HL-60 (cell line): Measurements from ENCODE around the gene NAA10.

Experiments used
- DNase-seq, 2 experiments: peaks; one replicate each; pipeline ENCODE4 v3.0.0-alpha.2; 2010 to 2020; ENCODE audit warnings: low read depth in 1 of 2, low spot score in 1 of 2
- H3K27ac ChIP-seq: fragments of 250-450 bp; sonication (Bioruptor Pico); replicated peaks from 2 replicates; pipeline ENCODE4 v1.5.1; 2020; ENCODE audit warnings: mild to moderate bottlenecking, moderate library complexity
- H3K27me3 ChIP-seq: fragments of 250-450 bp; sonication (Bioruptor Pico); 2 replicates; pipeline ENCODE4 v1.5.1; 2021; ENCODE audit warnings: mild to moderate bottlenecking, moderate library complexity; ENCODE audit not compliant: insufficient read depth, poor library complexity, severe bottlenecking
- H3K4me3 ChIP-seq: replicated peaks from 2 replicates; pipeline ENCODE4 v1.5.1; 2011; ENCODE audit warnings: mild to moderate bottlenecking, control low read depth, low read length; ENCODE audit not compliant: insufficient read depth
- GABPA ChIP-seq: IDR thresholded peaks from 2 replicates; pipeline ENCODE4 v1.6.1; 2012; ENCODE audit warnings: low read depth
- POLR2AphosphoS5 ChIP-seq: IDR thresholded peaks from 2 replicates; pipeline ENCODE4 v1.6.1; 2012; ENCODE audit warnings: low read depth
- SPI1 ChIP-seq: IDR thresholded peaks from 2 replicates; pipeline ENCODE4 v1.6.1; 2012; ENCODE audit warnings: low read depth, mild to moderate bottlenecking, borderline replicate concordance
- TF ChIP-seq, protein P1 (sequence below): IDR thresholded peaks from one replicate; pipeline ENCODE4 v1.5.1; 2011; ENCODE audit warnings: low read length, control low read depth, inconsistent platforms; ENCODE audit not compliant: insufficient read depth
- TF ChIP-seq, protein P2 (sequence below): IDR thresholded peaks from 2 replicates; pipeline ENCODE4 v1.6.1; 2012; ENCODE audit warnings: low read depth; ENCODE audit not compliant: insufficient replicate concordance

Gene NAA10

DNA sequence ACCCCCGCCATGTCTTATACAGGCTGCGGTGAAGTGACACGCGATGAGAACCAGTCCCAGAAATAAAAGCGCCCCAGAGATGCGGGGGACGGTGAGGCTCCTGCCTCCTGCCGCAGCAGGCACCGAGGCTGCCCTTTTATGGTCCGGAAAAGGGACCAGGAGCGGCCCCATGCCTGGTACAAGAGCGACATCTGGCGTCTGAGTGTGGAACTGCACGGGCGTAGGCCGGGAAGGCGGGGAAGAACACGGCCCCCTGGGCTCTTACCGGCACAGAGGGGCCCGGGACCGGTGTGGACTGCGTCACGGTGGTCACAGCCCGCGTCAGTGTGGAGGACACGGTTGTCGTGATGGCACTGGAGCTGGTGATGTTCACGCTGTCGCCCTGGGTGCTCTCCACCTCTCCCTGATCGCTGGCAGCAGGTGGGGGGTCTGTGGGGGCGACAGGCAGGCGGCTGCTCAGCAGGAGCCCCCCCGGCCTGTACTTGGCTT lies 18.5 kb upstream of the NAA10 start:
- TF ChIP-seq, protein P1, sequence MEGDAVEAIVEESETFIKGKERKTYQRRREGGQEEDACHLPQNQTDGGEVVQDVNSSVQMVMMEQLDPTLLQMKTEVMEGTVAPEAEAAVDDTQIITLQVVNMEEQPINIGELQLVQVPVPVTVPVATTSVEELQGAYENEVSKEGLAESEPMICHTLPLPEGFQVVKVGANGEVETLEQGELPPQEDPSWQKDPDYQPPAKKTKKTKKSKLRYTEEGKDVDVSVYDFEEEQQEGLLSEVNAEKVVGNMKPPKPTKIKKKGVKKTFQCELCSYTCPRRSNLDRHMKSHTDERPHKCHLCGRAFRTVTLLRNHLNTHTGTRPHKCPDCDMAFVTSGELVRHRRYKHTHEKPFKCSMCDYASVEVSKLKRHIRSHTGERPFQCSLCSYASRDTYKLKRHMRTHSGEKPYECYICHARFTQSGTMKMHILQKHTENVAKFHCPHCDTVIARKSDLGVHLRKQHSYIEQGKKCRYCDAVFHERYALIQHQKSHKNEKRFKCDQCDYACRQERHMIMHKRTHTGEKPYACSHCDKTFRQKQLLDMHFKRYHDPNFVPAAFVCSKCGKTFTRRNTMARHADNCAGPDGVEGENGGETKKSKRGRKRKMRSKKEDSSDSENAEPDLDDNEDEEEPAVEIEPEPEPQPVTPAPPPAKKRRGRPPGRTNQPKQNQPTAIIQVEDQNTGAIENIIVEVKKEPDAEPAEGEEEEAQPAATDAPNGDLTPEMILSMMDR = peak; percentile 71
- TF ChIP-seq GABPA = no peak
- no peak overlapping the region for H3K4me3 ChIP-seq
- H3K27me3 ChIP-seq = no peaks in the 10 kb centered on the region
- H3K27ac ChIP-seq = no peak overlapping the region
- peak in 1 of 2 experiments; percentile 72 for DNase-seq

DNA sequence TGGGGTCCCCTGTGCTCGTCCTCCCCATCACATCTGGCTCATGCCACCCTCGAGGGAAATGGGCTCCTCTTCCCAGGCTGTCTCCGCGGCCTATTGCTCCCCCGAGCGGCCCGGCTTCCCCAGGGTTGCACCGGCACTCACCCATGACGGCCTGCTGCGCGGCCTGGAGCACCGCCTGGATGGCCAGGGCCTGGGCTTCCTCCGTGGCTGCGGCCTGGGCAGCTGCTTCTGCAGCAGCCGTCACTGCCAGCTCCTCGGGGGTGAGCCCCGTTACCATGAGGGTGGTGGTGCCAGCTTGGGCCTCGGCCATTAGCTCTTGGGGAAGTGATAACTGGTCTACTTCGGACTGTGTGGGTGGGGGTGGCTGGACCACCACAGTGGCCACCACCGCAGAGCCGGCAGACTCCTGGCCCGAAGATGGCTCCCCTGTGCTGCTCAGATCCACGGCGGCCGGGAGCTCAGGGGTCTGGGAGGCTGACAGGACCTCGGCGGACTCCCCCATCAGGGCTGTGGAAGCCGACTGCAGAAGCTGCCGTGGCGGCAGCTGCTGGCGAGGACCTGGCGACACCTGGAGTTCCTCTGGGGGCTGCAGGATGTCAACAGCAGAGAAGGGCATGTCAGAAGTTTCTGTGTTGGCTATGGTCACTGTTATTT lies 17.7 kb upstream of the NAA10 start:
- no peak for DNase-seq
- no peaks in the 10 kb centered on the region for H3K27me3 ChIP-seq
- no peak overlapping the region for H3K27ac ChIP-seq
- TF ChIP-seq, protein P2, sequence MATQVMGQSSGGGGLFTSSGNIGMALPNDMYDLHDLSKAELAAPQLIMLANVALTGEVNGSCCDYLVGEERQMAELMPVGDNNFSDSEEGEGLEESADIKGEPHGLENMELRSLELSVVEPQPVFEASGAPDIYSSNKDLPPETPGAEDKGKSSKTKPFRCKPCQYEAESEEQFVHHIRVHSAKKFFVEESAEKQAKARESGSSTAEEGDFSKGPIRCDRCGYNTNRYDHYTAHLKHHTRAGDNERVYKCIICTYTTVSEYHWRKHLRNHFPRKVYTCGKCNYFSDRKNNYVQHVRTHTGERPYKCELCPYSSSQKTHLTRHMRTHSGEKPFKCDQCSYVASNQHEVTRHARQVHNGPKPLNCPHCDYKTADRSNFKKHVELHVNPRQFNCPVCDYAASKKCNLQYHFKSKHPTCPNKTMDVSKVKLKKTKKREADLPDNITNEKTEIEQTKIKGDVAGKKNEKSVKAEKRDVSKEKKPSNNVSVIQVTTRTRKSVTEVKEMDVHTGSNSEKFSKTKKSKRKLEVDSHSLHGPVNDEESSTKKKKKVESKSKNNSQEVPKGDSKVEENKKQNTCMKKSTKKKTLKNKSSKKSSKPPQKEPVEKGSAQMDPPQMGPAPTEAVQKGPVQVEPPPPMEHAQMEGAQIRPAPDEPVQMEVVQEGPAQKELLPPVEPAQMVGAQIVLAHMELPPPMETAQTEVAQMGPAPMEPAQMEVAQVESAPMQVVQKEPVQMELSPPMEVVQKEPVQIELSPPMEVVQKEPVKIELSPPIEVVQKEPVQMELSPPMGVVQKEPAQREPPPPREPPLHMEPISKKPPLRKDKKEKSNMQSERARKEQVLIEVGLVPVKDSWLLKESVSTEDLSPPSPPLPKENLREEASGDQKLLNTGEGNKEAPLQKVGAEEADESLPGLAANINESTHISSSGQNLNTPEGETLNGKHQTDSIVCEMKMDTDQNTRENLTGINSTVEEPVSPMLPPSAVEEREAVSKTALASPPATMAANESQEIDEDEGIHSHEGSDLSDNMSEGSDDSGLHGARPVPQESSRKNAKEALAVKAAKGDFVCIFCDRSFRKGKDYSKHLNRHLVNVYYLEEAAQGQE = no peak
- no peak overlapping the region for H3K4me3 ChIP-seq

DNA sequence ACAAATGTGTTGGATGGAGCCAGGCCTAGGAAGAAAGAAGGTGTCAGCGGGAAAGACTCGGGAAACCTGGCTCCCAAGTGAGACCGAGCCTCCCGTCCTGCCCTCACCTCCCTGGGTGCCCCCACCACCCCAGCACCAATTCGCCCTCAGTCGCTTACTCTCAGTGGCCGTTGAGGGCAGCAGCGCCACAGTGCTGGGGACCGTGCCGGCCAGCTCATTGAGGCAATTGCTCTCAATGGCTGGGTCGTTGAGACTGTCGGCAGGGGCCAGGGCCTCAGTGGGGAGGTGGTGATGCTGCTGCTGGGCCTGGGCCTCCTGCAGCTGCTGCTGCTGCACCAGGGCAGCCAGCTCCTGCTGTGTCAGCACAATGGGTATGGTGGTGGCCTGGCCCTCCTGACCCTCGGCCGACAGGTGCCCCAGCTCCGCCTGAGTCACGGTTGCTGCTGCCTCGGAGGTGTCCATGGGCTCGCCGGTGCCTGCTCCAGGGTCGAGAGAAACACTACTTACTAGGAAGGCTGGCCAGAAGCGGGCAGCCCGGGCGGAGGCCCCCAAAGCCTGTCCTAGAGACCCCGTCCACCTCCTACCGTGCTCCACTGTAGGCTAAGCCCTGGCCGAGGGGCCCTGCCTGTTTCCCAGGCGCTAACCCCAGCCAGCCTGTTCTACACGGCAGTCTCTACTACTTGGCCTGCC lies 17.0 kb upstream of the NAA10 start:
- TF ChIP-seq, protein P2 = no peak
- TF ChIP-seq SPI1 (no peak), GABPA (no peak)
- TF ChIP-seq, protein P1 = no peak
- no peak overlapping the region for H3K27ac ChIP-seq
- H3K27me3 ChIP-seq = no peaks in the 10 kb centered on the region
- H3K4me3 ChIP-seq = no peak overlapping the region
- no peak for DNase-seq

DNA sequence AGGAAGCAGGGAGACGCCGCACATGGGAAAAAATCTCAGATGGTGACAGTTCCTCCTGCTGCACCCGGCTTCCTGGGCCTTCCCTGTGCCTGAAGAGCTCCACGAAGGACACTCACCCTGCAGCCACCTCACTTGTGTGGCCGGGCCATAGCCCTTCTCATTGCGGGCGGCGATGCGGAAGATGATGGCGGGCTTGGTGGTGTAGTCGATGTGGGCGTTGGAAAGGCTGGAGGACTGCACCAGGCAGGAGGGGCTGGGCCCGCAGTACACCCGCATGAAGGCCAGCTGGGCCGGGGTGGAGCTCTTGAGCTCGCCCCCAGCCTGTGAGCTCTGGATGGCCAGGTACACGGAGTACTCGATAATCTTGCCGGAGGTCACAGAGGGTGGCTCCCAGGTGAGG lies 15.3 kb upstream of the NAA10 start:
- H3K27me3 ChIP-seq = no peaks in the 10 kb centered on the region
- DNase-seq = no peak
- H3K27ac ChIP-seq = no peak overlapping the region
- H3K4me3 ChIP-seq = no peak overlapping the region
- TF ChIP-seq, protein P1 = no peak
- TF ChIP-seq, protein P2 = no peak
- TF ChIP-seq SPI1 = no peak
- no peak; the same call in 1 of the 2 replicates for TF ChIP-seq POLR2AphosphoS5
- no peak for TF ChIP-seq GABPA
